Neutrophil (primary cell): Measurements from ENCODE around the gene TEX10.

Experiments used
- H3K27ac ChIP-seq: fragments of 200-600 bp; sonication (generic); 2 replicates; pipeline ENCODE4 v1.5.1; 2016; ENCODE audit warnings: mild to moderate bottlenecking, moderate library complexity
- H3K27me3 ChIP-seq: fragments of 200-600 bp; sonication (generic); 2 replicates; pipeline ENCODE4 v1.6.0; 2016; ENCODE audit warnings: mild to moderate bottlenecking
- H3K36me3 ChIP-seq: fragments of 200-600 bp; sonication (generic); 2 replicates; pipeline ENCODE4 v1.5.1; 2017
- H3K4me1 ChIP-seq, 2 experiments: fragments of 200-600 bp in 1 of 2; sonication (generic) in 1 of 2; 1 replicate in 1 of 2; 2 replicates in 1 of 2; pipeline versions ENCODE4 v1.5.1 to v1.6.1; 2013 to 2016; ENCODE audit warnings: low read depth in 1 of 2, low read length in 1 of 2, mild to moderate bottlenecking in 1 of 2, moderate library complexity in 1 of 2; ENCODE audit not compliant: control insufficient read depth in 1 of 2, insufficient read depth in 1 of 2
- H3K4me3 ChIP-seq, 2 experiments: fragments of 200-600 bp in 1 of 2; sonication (generic) in 1 of 2; 1 replicate in 1 of 2; 2 replicates in 1 of 2; pipeline ENCODE4 v1.5.1; 2013 to 2016; ENCODE audit warnings: low read depth in 1 of 2, low read length in 1 of 2, mild to moderate bottlenecking in 1 of 2, moderate library complexity in 1 of 2
- H3K9me3 ChIP-seq: fragments of 200-600 bp; sonication (generic); 2 replicates; pipeline ENCODE4 v1.5.1; 2016
- CTCF ChIP-seq: fragments of 200-600 bp; sonication (generic); IDR thresholded peaks from 2 replicates; pipeline ENCODE4 v1.5.1; 2016; ENCODE audit warnings: antibody characterized with exemption

TEX10 gene

GRCh38 chr9:100307080-100307479 lies 45.7 kb downstream of the TEX10 start:
- H3K9me3 ChIP-seq, result no peaks in the 10 kb centered on the region
- H3K4me1 ChIP-seq, result no peaks in the 10 kb centered on the region
- TF ChIP-seq CTCF, result no peak
- H3K4me3 ChIP-seq, result no peak overlapping the region
- H3K27me3 ChIP-seq, result no peaks in the 10 kb centered on the region
- H3K36me3 ChIP-seq, result peaks cover 13% of the 10 kb centered on the region
- no peak overlapping the region for H3K27ac ChIP-seq

GRCh38 chr9:100306283-100306682 lies 46.5 kb downstream of the TEX10 start:
- no peaks in the 10 kb centered on the region for H3K27me3 ChIP-seq
- no peak overlapping the region for H3K4me3 ChIP-seq
- no peaks in the 10 kb centered on the region for H3K9me3 ChIP-seq
- no peaks in the 10 kb centered on the region for H3K4me1 ChIP-seq
- H3K27ac ChIP-seq, result no peak overlapping the region
- peaks cover 21% of the 10 kb centered on the region for H3K36me3 ChIP-seq
- no peak for TF ChIP-seq CTCF

DNA sequence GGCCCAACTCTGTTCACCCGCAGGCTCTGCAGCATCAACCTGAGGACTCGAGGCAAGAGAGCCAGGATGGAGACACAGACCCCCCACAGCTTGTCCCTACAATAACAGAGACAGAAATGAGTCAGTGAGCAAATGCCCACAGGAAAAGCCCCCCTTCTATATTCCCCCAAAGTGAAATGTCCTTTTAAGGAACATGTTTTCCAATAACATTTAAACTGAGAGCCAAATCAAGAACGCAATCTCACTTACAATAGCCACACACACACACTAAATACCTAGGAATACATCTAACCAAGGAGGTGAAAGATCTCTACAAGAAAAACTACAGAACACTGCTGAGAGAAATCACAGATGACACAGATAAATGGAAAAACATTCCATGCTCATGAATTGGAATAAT lies 49.0 kb downstream of the TEX10 start:
- no peak overlapping the region for H3K27ac ChIP-seq
- H3K27me3 ChIP-seq, result no peaks in the 10 kb centered on the region
- no peak for TF ChIP-seq CTCF
- H3K4me1 ChIP-seq, result no peaks in the 10 kb centered on the region
- H3K9me3 ChIP-seq, result no peaks in the 10 kb centered on the region
- peaks cover 35% of the 10 kb centered on the region for H3K36me3 ChIP-seq
- no peak overlapping the region for H3K4me3 ChIP-seq

DNA sequence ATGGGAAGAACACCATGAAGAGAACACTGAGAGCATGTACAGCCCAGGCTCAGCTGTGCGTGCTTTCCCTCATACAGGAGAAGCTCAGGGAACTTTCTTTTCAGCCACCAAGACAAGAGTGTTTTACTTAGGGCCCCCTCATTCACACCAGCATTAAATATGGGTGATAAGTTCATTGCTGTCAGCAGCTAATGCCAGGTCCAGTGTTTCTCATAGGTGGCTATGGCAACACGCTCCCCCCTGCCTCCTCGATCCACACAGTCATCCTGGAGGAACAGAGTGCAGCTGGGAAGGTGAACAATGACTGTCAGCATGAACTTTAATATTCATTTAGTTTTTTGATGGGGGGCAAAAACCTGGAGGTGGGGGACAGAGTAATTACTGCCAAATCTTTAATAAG lies 54.4 kb downstream of the TEX10 start:
- Histone ChIP-seq H3K4me1 (no peaks in the 10 kb centered on the region), H3K36me3 (peaks cover 66% of the 10 kb centered on the region), H3K27me3 (no peaks in the 10 kb centered on the region), H3K9me3 (no peaks in the 10 kb centered on the region), H3K4me3 (no peak overlapping the region), H3K27ac (no peak overlapping the region)
- no peak for TF ChIP-seq CTCF

DNA sequence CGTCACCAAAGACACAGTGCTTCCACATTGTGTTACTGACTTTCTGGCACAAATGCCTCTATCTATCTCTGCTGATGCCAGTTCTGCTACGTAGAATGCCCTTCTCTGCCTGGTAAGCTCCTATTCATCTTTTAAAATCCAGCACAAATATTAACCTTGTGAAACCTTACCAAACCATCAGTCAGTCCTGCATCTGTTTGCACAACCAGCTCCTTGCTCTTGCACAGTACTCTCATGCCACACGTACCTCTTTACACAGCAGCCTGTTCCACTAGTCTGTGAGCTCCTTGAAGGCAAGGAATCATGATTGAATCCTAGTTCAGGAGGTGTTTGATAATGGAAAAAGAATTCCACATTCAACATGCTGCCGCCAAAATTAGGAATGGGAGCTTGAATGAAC lies 56.3 kb downstream of the TEX10 start:
- Histone ChIP-seq H3K9me3 (no peaks in the 10 kb centered on the region), H3K27ac (no peak overlapping the region), H3K36me3 (peaks cover 65% of the 10 kb centered on the region), H3K4me1 (no peaks in the 10 kb centered on the region), H3K27me3 (no peaks in the 10 kb centered on the region), H3K4me3 (no peak overlapping the region)
- no peak for TF ChIP-seq CTCF

GRCh38 chr9:100295240-100295639 lies 57.5 kb downstream of the TEX10 start:
- H3K4me3 ChIP-seq, result no peak overlapping the region
- peaks cover 53% of the 10 kb centered on the region for H3K36me3 ChIP-seq
- no peaks in the 10 kb centered on the region for H3K27me3 ChIP-seq
- no peak for TF ChIP-seq CTCF
- H3K27ac ChIP-seq, result no peak overlapping the region
- H3K9me3 ChIP-seq, result no peaks in the 10 kb centered on the region
- no peaks in the 10 kb centered on the region for H3K4me1 ChIP-seq
